Esophagus muscularis mucosa (tissue), 4 donors: ENCODE data around the gene SLC25A15. TPM values are rescaled to one million over a fixed set of nuclear protein-coding genes. Genes with fewer than 3 reads are reported as not detected.
"Not testable (repeated sequence)": the region's sequence is repeated elsewhere in the genome, so short reads cannot be mapped to it uniquely, and the experiment has no call there.

Experiments
- DNase-seq: peaks from one replicate; pipeline ENCODE4 v3.0.0-alpha.2; 2017; ENCODE audit errors: extremely low spot score
- H3K27ac ChIP-seq, 4 donors: fragments of 200-600 bp; sonication (generic); replicated peaks in 1 of 4; 1 replicate in 3 of 4; 2 replicates in 1 of 4; pipeline ENCODE4 v1.5.1; 2016 to 2019; ENCODE audit warnings: mild to moderate bottlenecking in 1 of 4
- H3K27me3 ChIP-seq, 4 donors: fragments of 200-600 bp; sonication (generic); one replicate each; pipeline versions ENCODE4 v1.5.1 to v1.6.0; 2016 to 2019
- H3K36me3 ChIP-seq, 4 donors: fragments of 200-600 bp; sonication (generic); one replicate each; pipeline ENCODE4 v1.5.1; 2016 to 2019
- H3K4me1 ChIP-seq, 4 donors: fragments of 200-600 bp; sonication (generic); one replicate each; pipeline ENCODE4 v1.5.1; 2016 to 2019
- H3K4me3 ChIP-seq, 4 donors: fragments of 200-600 bp; sonication (generic); 1 replicate in 2 of 4; 2 replicates in 2 of 4; pipeline ENCODE4 v1.5.1; 2016 to 2019; ENCODE audit warnings: mild to moderate bottlenecking in 4 of 4, moderate library complexity in 1 of 4
- H3K9me3 ChIP-seq, 4 donors: fragments of 200-600 bp; sonication (generic); 1 replicate in 3 of 4; 2 replicates in 1 of 4; pipeline ENCODE4 v1.5.1; 2016 to 2019
- CTCF ChIP-seq, 3 experiments: fragments of 200-600 bp in 2 of 3; fragments of 450-650 bp in 1 of 3; sonication (generic) in 2 of 3; IDR thresholded peaks; one replicate each; pipeline ENCODE4 v1.5.1; 2017 to 2019; ENCODE audit warnings: antibody characterized with exemption in 3 of 3, mild to moderate bottlenecking in 2 of 3, moderate library complexity in 1 of 3
- EP300 ChIP-seq: sonication (generic); formaldehyde crosslinking; IDR thresholded peaks from one replicate; pipeline ENCODE4 v1.6.1; 2017; ENCODE audit warnings: antibody characterized with exemption
- POLR2A ChIP-seq: fragments of 450-650 bp; IDR thresholded peaks from one replicate; pipeline ENCODE4 v1.6.1; 2017; ENCODE audit warnings: antibody characterized with exemption, moderate library complexity, mild to moderate bottlenecking, low read depth
- POLR2AphosphoS5 ChIP-seq, 2 donors: sonication (generic); formaldehyde crosslinking; IDR thresholded peaks; one replicate each; pipeline ENCODE4 v1.6.1; 2017; ENCODE audit warnings: antibody characterized with exemption in 2 of 2
- WGBS: methylation state at CpG from one replicate; pipeline ENCODE4 v1.1.5; 2018; 5-methylcytosine and 5-hydroxymethylcytosine counted together
- intact Hi-C: fragments of 100-400 bp; cut with DNase I; formaldehyde crosslinking; loops from one replicate; pipeline ENCODE4 v1.15.1; 2023
- total RNA-seq, 4 donors: library from RNA; depleted of rRNA; stranded (reverse); fragments of >200 nt; gene quantifications; one replicate each; pipeline versions ENCODE4 v1.1.0 to v1.2.1, GENCODE V29; 2016

SLC25A15 gene
- total RNA-seq, 4 donors from 2014 or later: 3.7 to 5.1 (median 4.5) TPM

GRCh38 chr13:40779049-40779448 lies 10.4 kb upstream of the SLC25A15 start:
- no peak overlapping the region for H3K27ac ChIP-seq
- TF ChIP-seq CTCF (IDR thresholded peaks at IDR 0.05) (no peak), EP300 (no peak), POLR2AphosphoS5 (IDR thresholded peaks at IDR 0.05) (no peak), POLR2A (no peak)
- DNase-seq: no peak
- H3K27me3 ChIP-seq: no peaks in the 10 kb centered on the region
- H3K9me3 ChIP-seq: no peaks in the 10 kb centered on the region
- 49% methylated on average over 4 of the region's 4 CpGs for WGBS
- no peak overlapping the region for H3K4me3 ChIP-seq
- peaks cover 4 to 11% (median 7%) of the 10 kb centered on the region in 4 donors for H3K4me1 ChIP-seq
- no peaks in the 10 kb centered on the region for H3K36me3 ChIP-seq
- intact Hi-C loops: loop anchor here (10.0 kb wide), 1 partner anchor 286 kb away; the partner anchor contains the start of gene WBP4

- H3K36me3 ChIP-seq: no peaks in the 10 kb centered on the region
- no peak overlapping the region for H3K4me3 ChIP-seq
- no peaks in the 10 kb centered on the region for H3K27me3 ChIP-seq
- TF ChIP-seq EP300: no peak
- no peak for TF ChIP-seq POLR2A
- no peak for TF ChIP-seq CTCF (IDR thresholded peaks at IDR 0.05)
- no peak for TF ChIP-seq POLR2AphosphoS5 (IDR thresholded peaks at IDR 0.05)
- H3K4me1 ChIP-seq: peaks cover 4 to 11% (median 7%) of the 10 kb centered on the region in 4 donors
- intact Hi-C loops: loop anchor here (10.0 kb wide), 2 partner anchors 145 to 285 kb away; partner anchors contain the start of gene WBP4
- 94% methylated on average over 5 of the region's 5 CpGs for WGBS
- DNase-seq: no peak
- H3K9me3 ChIP-seq: no peaks in the 10 kb centered on the region
- no peak overlapping the region for H3K27ac ChIP-seq
These were observed 9.6 kb upstream of the SLC25A15 start for GRCh38 chr13:40779796-40780285.

- intact Hi-C loops: loop anchor here (10.0 kb wide), 1 partner anchor 144 kb away; no protein-coding TSS in a partner anchor
- Histone ChIP-seq H3K36me3 (no peaks in the 10 kb centered on the region), H3K27ac (no peak overlapping the region), H3K4me1 (peaks cover 4 to 11% (median 7%) of the 10 kb centered on the region in 4 donors), H3K27me3 (no peaks in the 10 kb centered on the region), H3K9me3 (no peaks in the 10 kb centered on the region), H3K4me3 (no peak overlapping the region)
- 75% methylated on average over 14 of the region's 14 CpGs for WGBS
- no peak for TF ChIP-seq CTCF (IDR thresholded peaks at IDR 0.05)
- TF ChIP-seq POLR2AphosphoS5 (IDR thresholded peaks at IDR 0.05): no peak
- DNase-seq: no peak
These were observed 8.5 kb upstream of the SLC25A15 start for GRCh38 chr13:40780822-40781401.

- no peak for DNase-seq
- TF ChIP-seq POLR2AphosphoS5 (IDR thresholded peaks at IDR 0.05): no peak
- TF ChIP-seq POLR2A: no peak
- TF ChIP-seq EP300: no peak
- no peak for TF ChIP-seq CTCF (IDR thresholded peaks at IDR 0.05)
- Histone ChIP-seq H3K9me3 (no peaks in the 10 kb centered on the region), H3K4me1 (peaks cover 4 to 11% (median 7%) of the 10 kb centered on the region in 4 donors), H3K36me3 (no peaks in the 10 kb centered on the region), H3K27me3 (no peaks in the 10 kb centered on the region), H3K4me3 (no peak overlapping the region), H3K27ac (no peak overlapping the region)
- WGBS: 86% methylated on average over 11 of the region's 11 CpGs
- intact Hi-C loops: loop anchor here (10.0 kb wide), 1 partner anchor 143 kb away; no protein-coding TSS in a partner anchor
These were observed 7.7 kb upstream of the SLC25A15 start for GRCh38 chr13:40781717-40782116.

- H3K27me3 ChIP-seq, H3K36me3 ChIP-seq, H3K4me3 ChIP-seq, H3K4me1 ChIP-seq, DNase-seq, H3K27ac ChIP-seq, H3K9me3 ChIP-seq: not testable (repeated sequence)
- intact Hi-C loops: loop anchor here (10.0 kb wide), 1 partner anchor 142 kb away; no protein-coding TSS in a partner anchor
- 100% methylated on average over 1 of the region's 1 CpG for WGBS
These were observed 6.4 kb upstream of the SLC25A15 start for GRCh38 chr13:40782971-40783370.
